HEK293T (cell line): ENCODE results near the gene SFMBT1.

Experiments used
- ELF4 ChIP-seq: fragments of 450-650 bp; IDR thresholded peaks from 2 replicates; pipeline ENCODE4 v1.6.1; 2017; ENCODE audit warnings: antibody characterized with exemption
- FOXA1 ChIP-seq: fragments of 450-650 bp; IDR thresholded peaks from 2 replicates; pipeline ENCODE4 v1.6.1; 2016; ENCODE audit warnings: mild to moderate bottlenecking
- FOXK2 ChIP-seq: fragments of 450-650 bp; IDR thresholded peaks from 2 replicates; pipeline ENCODE4 v1.6.1; 2016; ENCODE audit warnings: mild to moderate bottlenecking
- HDGF ChIP-seq: fragments of 450-650 bp; IDR thresholded peaks from 2 replicates; pipeline ENCODE4 v1.6.1; 2017; ENCODE audit warnings: antibody characterized with exemption, borderline replicate concordance
- NFRKB ChIP-seq: fragments of 450-650 bp; IDR thresholded peaks from 2 replicates; pipeline ENCODE4 v1.6.1; 2016; ENCODE audit warnings: mild to moderate bottlenecking, moderate library complexity
- SP1 ChIP-seq: fragments of 450-650 bp; IDR thresholded peaks from 2 replicates; pipeline ENCODE4 v1.6.1; 2017
- SUZ12 ChIP-seq: fragments of 450-650 bp; IDR thresholded peaks from 2 replicates; pipeline ENCODE4 v1.6.1; 2016; ENCODE audit warnings: mild to moderate bottlenecking
- TARDBP ChIP-seq: fragments of 450-650 bp; IDR thresholded peaks from 2 replicates; pipeline ENCODE4 v1.6.1; 2016

- TF ChIP-seq FOXA1: no peak
- no peak for TF ChIP-seq TARDBP
- no peak for TF ChIP-seq ELF4
- TF ChIP-seq SP1: no peak
- no peak for TF ChIP-seq FOXK2
- no peak for TF ChIP-seq NFRKB
- no peak for TF ChIP-seq HDGF
- no peak for TF ChIP-seq SUZ12
Measured at GRCh38 chr3:53083521-53083920, 37.6 kb upstream of the SFMBT1 start.
